Measurements from ENCODE around the gene IGFN1.

DNA sequence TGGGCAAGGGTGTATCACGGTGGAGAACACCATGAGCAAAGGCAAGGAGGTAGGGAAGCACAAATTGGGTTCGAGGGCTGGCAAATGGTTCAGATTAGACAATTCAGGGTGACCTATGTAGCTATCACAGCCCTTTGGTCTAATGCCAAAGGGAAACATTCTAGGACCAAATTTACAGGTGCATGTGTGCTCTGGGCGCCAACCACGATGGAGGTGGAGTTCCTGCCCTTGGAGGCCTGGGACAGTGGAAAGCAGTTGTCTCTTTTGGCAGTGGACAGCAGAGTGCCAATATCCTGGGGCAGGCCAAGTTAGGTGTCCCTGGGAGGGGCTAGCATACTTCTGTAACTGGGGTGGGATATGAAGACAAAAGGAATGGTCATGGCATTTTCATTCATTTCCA is 40.1 kb downstream of the IGFN1 start:
- TF ChIP-seq, protein P1, sequence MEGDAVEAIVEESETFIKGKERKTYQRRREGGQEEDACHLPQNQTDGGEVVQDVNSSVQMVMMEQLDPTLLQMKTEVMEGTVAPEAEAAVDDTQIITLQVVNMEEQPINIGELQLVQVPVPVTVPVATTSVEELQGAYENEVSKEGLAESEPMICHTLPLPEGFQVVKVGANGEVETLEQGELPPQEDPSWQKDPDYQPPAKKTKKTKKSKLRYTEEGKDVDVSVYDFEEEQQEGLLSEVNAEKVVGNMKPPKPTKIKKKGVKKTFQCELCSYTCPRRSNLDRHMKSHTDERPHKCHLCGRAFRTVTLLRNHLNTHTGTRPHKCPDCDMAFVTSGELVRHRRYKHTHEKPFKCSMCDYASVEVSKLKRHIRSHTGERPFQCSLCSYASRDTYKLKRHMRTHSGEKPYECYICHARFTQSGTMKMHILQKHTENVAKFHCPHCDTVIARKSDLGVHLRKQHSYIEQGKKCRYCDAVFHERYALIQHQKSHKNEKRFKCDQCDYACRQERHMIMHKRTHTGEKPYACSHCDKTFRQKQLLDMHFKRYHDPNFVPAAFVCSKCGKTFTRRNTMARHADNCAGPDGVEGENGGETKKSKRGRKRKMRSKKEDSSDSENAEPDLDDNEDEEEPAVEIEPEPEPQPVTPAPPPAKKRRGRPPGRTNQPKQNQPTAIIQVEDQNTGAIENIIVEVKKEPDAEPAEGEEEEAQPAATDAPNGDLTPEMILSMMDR (IDR thresholded peaks at IDR 0.05): no peak
- TF ChIP-seq POLR2A (IDR thresholded peaks at IDR 0.05): no peak
